H1 (cell line): ENCODE results near the gene VPS54. TPM values are rescaled to one million over a fixed set of nuclear protein-coding genes. Genes with fewer than 3 reads are reported as not detected.
A peak's percentile ranks its signal among the peaks of the same experiment; 100 is the strongest.

Experiments
- CTCF ChIA-PET: fragments of 300-600 bp; sonication (Branson Sonifier 250); formaldehyde crosslinking; loops from one replicate; lab custom pipeline; 2021; ENCODE audit not compliant: partially characterized antibody; lab: Charles Lee
- POLR2A ChIA-PET: fragments of 300-600 bp; sonication (Branson Sonifier 250); formaldehyde crosslinking; loops from one replicate; lab custom pipeline; 2021; ENCODE audit warnings: inconsistent platforms; ENCODE audit not compliant: partially characterized antibody; lab: Charles Lee
- DNase-seq, 2 experiments: peaks; one replicate each; pipeline versions ENCODE4 v3.0.0 to v3.0.0-alpha.2; 2010 to 2022; ENCODE audit warnings: low spot score in 2 of 2, low read depth in 1 of 2, mixed read lengths in 1 of 2
- FAIRE-seq: peaks from 2 replicates; lab custom pipeline; 2011; peaks lifted over from hg19 to GRCh38; lab: Jason Lieb, UNC
- H2AFZ ChIP-seq: 2 replicates; pipeline ENCODE4 v1.8.1; 2012; ENCODE audit warnings: low read length, inconsistent platforms
- H2AK5ac ChIP-seq: 2 replicates; pipeline ENCODE4 v1.6.1; 2013; ENCODE audit warnings: low read depth, low read length
- H2BK120ac ChIP-seq: replicated peaks from 2 replicates; pipeline ENCODE3; 2013; ENCODE audit warnings: low read depth, low read length, inconsistent platforms
- H2BK12ac ChIP-seq: 2 replicates; pipeline ENCODE4 v1.6.1; 2013; ENCODE audit warnings: low read depth, low read length
- H2BK15ac ChIP-seq: 2 replicates; pipeline ENCODE4 v1.6.1; 2013; ENCODE audit warnings: low read length
- H2BK20ac ChIP-seq: 2 replicates; pipeline ENCODE4 v1.6.1; 2013; ENCODE audit warnings: low read length
- H2BK5ac ChIP-seq: 2 replicates; pipeline ENCODE4 v1.6.1; 2013; ENCODE audit warnings: low read depth, low read length
- H3K14ac ChIP-seq: 2 replicates; pipeline ENCODE4 v1.6.1; 2013; ENCODE audit warnings: inconsistent platforms; ENCODE audit not compliant: insufficient read length
- H3K18ac ChIP-seq: 2 replicates; pipeline ENCODE4 v1.6.1; 2013; ENCODE audit warnings: low read length; ENCODE audit errors: extremely low read depth
- H3K23ac ChIP-seq: 2 replicates; pipeline ENCODE4 v1.6.1; 2013; ENCODE audit warnings: inconsistent platforms; ENCODE audit not compliant: insufficient read length
- H3K23me2 ChIP-seq: 2 replicates; pipeline ENCODE4 v1.6.1; 2013; ENCODE audit warnings: low read depth, low read length
- H3K27ac ChIP-seq: 2 replicates; pipeline ENCODE4 v1.6.1; 2011; ENCODE audit warnings: low read depth, low read length, inconsistent platforms
- H3K27me3 ChIP-seq, 4 experiments: replicated peaks in 1 of 4; 1 replicate in 1 of 4; 2 replicates in 3 of 4; pipeline versions ENCODE4 v1.6.1 to v1.8.1; 2011 to 2013; ENCODE audit warnings: low read length in 3 of 4, mild to moderate bottlenecking in 3 of 4, inconsistent platforms in 2 of 4, mixed read lengths in 2 of 4, moderate library complexity in 1 of 4; ENCODE audit not compliant: control insufficient read depth in 3 of 4, insufficient read depth in 3 of 4; ENCODE audit errors: extremely low read depth in 1 of 4
- H3K36me3 ChIP-seq, 4 experiments: 2 replicates each; pipeline versions ENCODE4 v1.6.1 to v1.8.1; 2011 to 2013; ENCODE audit warnings: mild to moderate bottlenecking in 4 of 4, low read length in 3 of 4, moderate library complexity in 2 of 4, control low read depth in 1 of 4, inconsistent platforms in 1 of 4; ENCODE audit not compliant: insufficient read depth in 4 of 4, control insufficient read depth in 2 of 4
- H3K4ac ChIP-seq: replicated peaks from 2 replicates; pipeline ENCODE3; 2013; ENCODE audit warnings: low read length, low read depth, mixed read lengths, inconsistent platforms; ENCODE audit not compliant: insufficient read length
- H3K4me1 ChIP-seq, 4 experiments: replicated peaks in 1 of 4; 1 replicate in 1 of 4; 2 replicates in 3 of 4; pipeline versions ENCODE4 v1.6.1 to v1.8.1; 2011 to 2013; ENCODE audit warnings: low read length in 3 of 4, inconsistent platforms in 2 of 4, mixed read lengths in 1 of 4; ENCODE audit not compliant: insufficient read depth in 4 of 4, control insufficient read depth in 3 of 4
- H3K4me2 ChIP-seq, 2 experiments: 2 replicates each; pipeline versions ENCODE4 v1.6.1 to v1.8.1; 2011 to 2013; ENCODE audit warnings: low read depth in 2 of 2, low read length in 2 of 2, control low read depth in 1 of 2, inconsistent platforms in 1 of 2, mild to moderate bottlenecking in 1 of 2; ENCODE audit not compliant: insufficient read depth in 1 of 2
- H3K4me3 ChIP-seq, 4 experiments: fragments of 200-600, 300-600 bp in 1 of 4; sonication (generic), shearing (Covaris generic), sonication (Bioruptor Twin) in 1 of 4; 2 replicates each; pipeline versions ENCODE4 v1.5.1 to v1.8.1; 2011 to 2016; ENCODE audit warnings: low read length in 4 of 4, low read depth in 3 of 4, control low read depth in 2 of 4, inconsistent platforms in 2 of 4, mild to moderate bottlenecking in 2 of 4, mixed read lengths in 1 of 4, moderate library complexity in 1 of 4; ENCODE audit not compliant: insufficient read depth in 2 of 4; ENCODE audit errors: extremely low read depth in 1 of 4
- H3K56ac ChIP-seq: replicated peaks from 2 replicates; pipeline ENCODE3; 2013; ENCODE audit warnings: low read depth, mild to moderate bottlenecking, mixed read lengths, low read length, inconsistent platforms; ENCODE audit not compliant: insufficient read length
- H3K79me1 ChIP-seq: 2 replicates; pipeline ENCODE4 v1.6.1; 2013; ENCODE audit warnings: low read depth, low read length, control low read depth
- H3K79me2 ChIP-seq, 2 experiments: 2 replicates each; pipeline versions ENCODE4 v1.6.1 to v1.8.1; 2012 to 2013; ENCODE audit warnings: low read length in 2 of 2, mild to moderate bottlenecking in 2 of 2, inconsistent platforms in 1 of 2; ENCODE audit not compliant: insufficient read depth in 2 of 2, control insufficient read depth in 1 of 2
- H3K9ac ChIP-seq, 4 experiments: replicated peaks in 1 of 4; 1 replicate in 1 of 4; 2 replicates in 3 of 4; pipeline versions ENCODE4 v1.6.1 to v1.8.1; 2011 to 2013; ENCODE audit warnings: low read depth in 3 of 4, low read length in 3 of 4, control low read depth in 2 of 4, mild to moderate bottlenecking in 2 of 4, moderate library complexity in 2 of 4, inconsistent platforms in 1 of 4; ENCODE audit errors: extremely low read depth in 1 of 4
- H3K9me3 ChIP-seq, 2 experiments: 2 replicates each; pipeline versions ENCODE4 v1.6.1 to v1.8.1; 2012 to 2013; ENCODE audit warnings: mild to moderate bottlenecking in 2 of 2, moderate library complexity in 2 of 2, control low read depth in 1 of 2, inconsistent platforms in 1 of 2, low read depth in 1 of 2, low read length in 1 of 2, mixed read lengths in 1 of 2; ENCODE audit not compliant: insufficient read depth in 2 of 2
- H4K20me1 ChIP-seq, 2 experiments: replicated peaks in 1 of 2; 2 replicates each; pipeline versions ENCODE3 to v1.8.1; 2011 to 2013; ENCODE audit warnings: inconsistent platforms in 2 of 2, low read length in 2 of 2, mild to moderate bottlenecking in 1 of 2; ENCODE audit not compliant: insufficient read depth in 2 of 2, control insufficient read depth in 1 of 2
- H4K5ac ChIP-seq: 2 replicates; pipeline ENCODE4 v1.6.1; 2013; ENCODE audit warnings: low read length, low read depth, mixed read lengths, inconsistent platforms; ENCODE audit not compliant: insufficient read length
- H4K8ac ChIP-seq: 2 replicates; pipeline ENCODE4 v1.8.0; 2013; ENCODE audit warnings: mild to moderate bottlenecking, moderate library complexity, low read length, inconsistent platforms; ENCODE audit not compliant: insufficient read depth; ENCODE audit errors: extremely low read depth
- H4K91ac ChIP-seq: replicated peaks from 2 replicates; pipeline ENCODE3; 2013; ENCODE audit warnings: low read length, mixed read lengths, inconsistent platforms; ENCODE audit not compliant: insufficient read length
- ATF2 ChIP-seq: IDR thresholded peaks from 2 replicates; pipeline ENCODE4 v1.6.1; 2012; ENCODE audit warnings: low read length, inconsistent platforms
- CHD1 ChIP-seq: IDR thresholded peaks from 2 replicates; pipeline ENCODE4 v1.6.1; 2012; ENCODE audit warnings: low read depth, low read length, improper control_type of control experiment
- CREB1 ChIP-seq: IDR thresholded peaks from 2 replicates; pipeline ENCODE4 v1.6.1; 2012; ENCODE audit warnings: inconsistent platforms
- EP300 ChIP-seq, 2 experiments: IDR thresholded peaks; 1 replicate in 1 of 2; 2 replicates in 1 of 2; pipeline ENCODE4 v1.6.1; 2011 to 2012; ENCODE audit warnings: low read depth in 2 of 2, low read length in 2 of 2, mild to moderate bottlenecking in 2 of 2, borderline replicate concordance in 1 of 2, inconsistent platforms in 1 of 2, moderate library complexity in 1 of 2
- EZH2 ChIP-seq: fragments of 200-600 bp; sonication (generic); IDR thresholded peaks from 2 replicates; pipeline ENCODE4 v1.7.1; 2012; ENCODE audit warnings: low read depth, mild to moderate bottlenecking, moderate library complexity, low read length, inconsistent platforms; ENCODE audit not compliant: severe bottlenecking
- KDM1A ChIP-seq: fragments of 200-600, 300-600 bp; sonication (generic); IDR thresholded peaks from 2 replicates; pipeline ENCODE4 v1.7.1; 2016; ENCODE audit warnings: mild to moderate bottlenecking, low read length, borderline replicate concordance
- POU5F1 ChIP-seq: IDR thresholded peaks from 2 replicates; pipeline ENCODE4 v1.6.1; 2011; ENCODE audit warnings: low read depth, mild to moderate bottlenecking, low read length, moderate library complexity
- RAD21 ChIP-seq, 2 experiments: IDR thresholded peaks in 1 of 2; conservative IDR thresholded peaks in 1 of 2; 2 replicates each; pipeline ENCODE4 v1.6.1; 2011; ENCODE audit warnings: low read depth in 2 of 2, low read length in 2 of 2, improper control_type of control experiment in 1 of 2, inconsistent platforms in 1 of 2, mild to moderate bottlenecking in 1 of 2, moderate library complexity in 1 of 2
- TEAD4 ChIP-seq: IDR thresholded peaks from 2 replicates; pipeline ENCODE4 v1.6.1; 2012; ENCODE audit warnings: low read depth, low read length, inconsistent platforms, mixed read lengths
- WGBS, 2 experiments: shearing (Covaris generic) in 1 of 2; methylation state at CpG; one replicate each; pipeline versions ENCODE4 v1.1.6 to v1.1.7; 2013 to 2015; ENCODE audit warnings: low lambda C conversion rate in 2 of 2, mixed read lengths in 2 of 2, inconsistent platforms in 1 of 2, low coverage in 1 of 2, missing lambda C conversion rate in 1 of 2; ENCODE audit not compliant: insufficient replicate concordance in 2 of 2, insufficient coverage in 1 of 2, insufficient read length in 1 of 2; ENCODE audit errors: extremely low coverage in 1 of 2, missing lambda C conversion rate in 1 of 2; 5-methylcytosine and 5-hydroxymethylcytosine counted together
- polyA plus RNA-seq, 7 experiments: library from polyadenylated mRNA; depleted of rRNA in 3 of 7; stranded (reverse) in 5 of 7; unstranded in 2 of 7; fragments of >200 nt in 5 of 7; fragments of 200-250 nt in 2 of 7; gene quantifications; 1 replicate in 5 of 7; 2 replicates in 1 of 7; 4 replicates in 1 of 7; pipeline versions ENCODE4 v1.2.1 to v1.2.3, GENCODE V29; 2011 to 2013; ENCODE audit warnings: missing spikeins in 2 of 7, mixed read lengths in 2 of 7
- total RNA-seq: library from RNA; stranded (reverse); fragmentation: NEBNext Ultra II Directional; extraction: Animal tissue kit (Norgen Biotek cat#: 25700); gene quantifications from 2 replicates; pipeline ENCODE4 v1.2.1, GENCODE V29; 2021

VPS54 gene
- total and polyA plus RNA-seq, 2 of the 8 experiments (the other 6 are each of a cell fraction or from before 2014, with no cell fraction given), result 3.6 to 13.2 TPM

- Histone ChIP-seq H2AK5ac (no peak overlapping the region), H3K9ac (no peak overlapping the region), H4K20me1 (peaks cover 11 to 27% of the 10 kb centered on the region in 2 experiments), H3K9me3 (no peaks in the 10 kb centered on the region), H4K8ac (no peak overlapping the region), H3K56ac (no peak overlapping the region), H2BK15ac (no peak overlapping the region), H2BK12ac (no peak overlapping the region), H4K5ac (no peak overlapping the region), H3K4me3 (no peak overlapping the region), H3K4me1 (peaks cover 0 to 22% (median 6%) of the 10 kb centered on the region in 4 experiments; a peak in 4 of 7 replicates), H2AFZ (no peak overlapping the region), H3K14ac (no peak overlapping the region), H3K23ac (no peak overlapping the region), H2BK5ac (no peak overlapping the region), H2BK20ac (no peak overlapping the region), H3K23me2 (no peaks in the 10 kb centered on the region), H3K4ac (no peak overlapping the region), H2BK120ac (no peak overlapping the region), H3K79me1 (peaks cover 6% of the 10 kb centered on the region), H3K27me3 (no peaks in the 10 kb centered on the region), H3K27ac (no peak overlapping the region), H4K91ac (no peak overlapping the region), H3K79me2 (peaks cover 8 to 100% of the 10 kb centered on the region in 2 experiments; a peak in 3 of 4 replicates), H3K18ac (no peak overlapping the region), H3K36me3 (peaks cover 25 to 100% (median 77%) of the 10 kb centered on the region in 4 experiments), H3K4me2 (no peak overlapping the region)
- FAIRE-seq (peak; percentile 75), DNase-seq (no peak)
- WGBS, 2 experiments, result 77% methylated on average over 6 of the region's 6 CpGs; no CpG with 5 or more reads in 1 of the 2 experiments
- ChIA-PET CTCF (interaction anchor here (0.7 to 3.1 kb wide), 16 partner anchors 12 to 262 kb away, joined by 3 to 21 read pairs (median 4); partner anchors contain the start of gene UGP2), POLR2A (interaction anchor here (0.6 to 17.8 kb wide), 9 partner anchors 9 to 423 kb away, joined by 3 to 297 read pairs (median 8); partner anchors contain the start of gene UGP2)
- TF ChIP-seq KDM1A (no peak), CREB1 (no peak), POU5F1 (no peak), EP300 (IDR thresholded peaks at IDR 0.05; ENCODE audit: borderline replicate concordance in 1 of 2, low read depth in 2 of 2, low read length in 2 of 2) (no peak), CHD1 (no peak), ATF2 (no peak), TEAD4 (no peak), EZH2 (no peak), RAD21 (IDR thresholded peaks at IDR 0.05 in 1 of 2, conservative IDR thresholded peaks at IDR 0.05 in 1 of 2; ENCODE audit: low read depth in 2 of 2, low read length in 2 of 2) (peak; percentile 69 to 71)
Measured at GRCh38 chr2:63861220-63861822, 157.9 kb downstream of the VPS54 start.
